SKM-1 (cell line): Measurements from ENCODE around the gene MAML3.

Experiments
- DNase-seq: peaks from one replicate; lab custom pipeline; 2025; ENCODE audit not compliant: unreplicated experiment; lab: John Stamatoyannopoulos, UW

MAML3 gene

DNA sequence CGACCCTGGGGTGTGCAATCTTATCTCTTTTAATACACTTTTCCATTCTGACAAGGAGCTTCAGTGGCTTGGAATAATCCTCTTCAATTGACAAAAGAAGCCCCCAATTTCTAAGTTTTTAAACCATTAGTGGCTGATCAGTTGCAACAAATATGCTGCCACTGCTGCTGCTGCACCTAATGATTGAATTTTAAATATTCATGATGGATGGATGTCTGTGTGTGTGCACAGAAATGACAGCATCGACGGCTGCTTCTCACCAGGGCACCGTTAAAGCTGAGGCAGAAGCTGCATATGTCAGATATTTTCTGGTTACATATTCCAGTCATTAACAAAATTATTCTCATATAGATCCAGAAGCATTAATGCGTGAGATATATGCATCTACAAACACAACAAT lies 306.0 kb downstream of the MAML3 start:
- no peak for DNase-seq

DNA sequence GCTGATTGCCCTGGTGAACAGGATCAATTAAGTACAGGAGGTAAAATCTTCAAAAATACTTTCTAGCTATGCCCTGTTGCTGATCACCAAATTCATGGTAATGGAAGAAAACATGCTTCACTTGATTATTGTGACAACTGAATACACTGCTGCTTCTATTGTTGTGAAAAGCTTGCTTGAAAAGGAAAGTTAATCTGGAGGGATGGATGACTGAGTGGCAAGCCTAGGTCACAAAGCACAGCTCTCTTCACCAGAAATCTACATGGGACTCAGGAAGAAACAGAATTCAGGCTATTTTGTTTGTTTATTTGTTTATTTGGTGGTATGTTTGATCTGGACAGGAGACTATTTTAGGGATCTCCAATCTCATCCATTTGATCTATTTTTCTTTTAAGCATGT lies 306.4 kb downstream of the MAML3 start:
- DNase-seq, result no peak

DNA sequence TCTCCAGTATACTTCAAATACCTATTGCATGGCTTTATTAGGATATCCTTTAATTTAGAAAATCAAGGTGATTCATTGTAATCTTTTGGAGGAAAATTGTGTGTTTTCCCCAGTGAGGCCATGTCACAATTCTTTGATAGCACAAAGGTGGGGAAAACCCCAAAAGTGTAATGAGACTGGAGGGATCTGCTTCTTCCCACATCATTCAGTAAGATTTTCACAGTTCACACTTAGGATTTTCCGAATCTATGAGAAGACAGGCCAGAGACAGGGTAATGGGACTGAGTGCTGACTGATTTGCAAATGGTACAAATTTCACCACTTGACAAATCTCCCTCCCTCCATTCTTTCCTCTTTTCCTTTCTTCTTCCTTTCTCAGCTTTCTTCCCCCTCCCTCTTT lies 307.2 kb downstream of the MAML3 start:
- no peak for DNase-seq

DNA sequence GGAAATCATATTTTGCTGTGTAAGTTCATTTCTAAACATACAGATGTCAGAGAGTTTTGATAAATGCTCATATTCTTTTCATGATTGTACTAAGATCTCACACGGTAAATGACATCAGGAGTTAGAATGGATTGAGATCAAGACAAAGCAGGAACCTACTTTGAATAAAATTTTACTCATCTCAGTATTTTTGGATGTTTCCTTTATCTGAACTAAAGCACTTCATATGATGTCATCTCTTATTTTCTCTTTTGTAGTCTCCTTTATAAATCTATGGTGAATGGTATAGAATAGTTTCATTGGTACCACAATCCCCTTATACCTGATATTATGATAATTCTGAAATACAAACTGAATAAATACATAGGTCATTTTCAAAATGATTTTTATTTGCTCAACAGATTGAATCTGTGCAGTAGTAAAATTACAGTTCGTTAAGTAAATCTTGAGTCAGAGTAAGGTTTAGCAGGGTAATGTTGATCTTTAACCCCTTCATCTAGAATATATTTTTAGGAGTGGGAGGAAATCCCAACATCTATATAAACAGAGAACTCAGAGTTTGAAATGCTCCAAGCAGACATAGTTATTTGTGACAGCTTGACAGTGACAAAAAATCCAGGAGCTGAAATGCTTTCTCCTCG lies 308.4 kb downstream of the MAML3 start:
- DNase-seq, result no peak

DNA sequence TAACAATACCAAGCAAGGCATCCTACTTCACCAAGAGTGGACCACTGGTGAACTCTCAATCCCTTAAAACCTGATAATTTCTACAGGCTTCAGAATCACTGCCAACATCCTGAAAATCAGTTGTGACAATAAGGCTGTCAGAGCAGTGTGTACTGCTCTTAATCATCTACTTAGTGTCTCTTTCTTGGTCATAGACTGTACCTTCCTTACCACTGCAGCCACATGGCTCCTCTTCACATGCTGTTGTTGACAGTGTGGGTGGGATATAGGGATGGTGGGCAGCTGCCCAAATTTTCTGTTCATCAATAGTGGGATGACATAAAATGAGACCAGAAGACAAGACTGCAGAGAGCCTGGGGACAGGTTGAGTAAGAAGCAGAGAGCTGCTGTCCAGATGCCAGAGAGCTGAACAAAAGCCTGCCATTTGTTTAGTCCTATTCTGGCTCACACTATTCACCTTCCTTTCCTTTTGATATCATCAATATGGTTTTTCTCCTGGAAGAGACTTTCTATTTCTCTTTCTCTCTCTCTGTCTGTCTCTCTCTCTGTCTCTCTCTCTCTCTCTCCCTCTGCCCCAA lies 309.4 kb downstream of the MAML3 start:
- no peak for DNase-seq

DNA sequence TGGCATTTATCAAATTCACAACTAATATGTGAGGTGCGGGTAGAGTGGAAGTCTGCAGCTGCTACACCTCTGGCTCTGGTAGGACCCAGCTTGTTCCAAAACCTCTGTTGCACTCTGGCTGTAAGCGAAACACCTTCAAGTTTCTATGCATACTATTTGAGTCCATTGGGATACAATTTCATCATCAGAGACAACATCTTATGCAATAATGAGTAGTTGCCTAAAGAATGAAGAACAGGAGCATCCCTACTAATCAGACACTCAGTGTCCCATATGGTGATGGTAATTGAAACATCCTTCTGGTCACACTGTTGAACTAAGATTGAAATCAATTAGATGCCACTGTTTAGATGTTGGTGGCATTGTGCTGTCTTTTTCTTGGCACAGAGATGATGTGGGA lies 309.9 kb downstream of the MAML3 start:
- peak; percentile 15 for DNase-seq

DNA sequence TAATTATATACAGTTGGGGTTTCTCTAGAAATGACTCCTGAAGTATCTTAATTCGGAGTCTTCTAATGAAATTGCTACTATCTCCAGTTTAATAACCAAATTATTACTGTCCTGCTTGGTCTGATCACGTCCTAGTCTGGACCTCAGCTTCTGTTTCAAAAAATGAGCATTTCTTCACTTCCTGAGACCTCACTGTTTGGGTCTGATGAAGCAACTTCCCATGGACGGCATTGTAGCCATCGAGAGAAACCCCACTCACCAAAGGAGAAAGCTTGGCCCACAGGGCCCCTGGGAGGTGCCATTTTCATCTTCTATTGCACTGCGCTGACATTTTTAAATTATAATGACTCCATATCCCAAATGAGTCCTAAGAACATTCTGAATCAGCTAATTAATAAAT lies 310.3 kb downstream of the MAML3 start:
- peak; percentile 37 for DNase-seq

DNA sequence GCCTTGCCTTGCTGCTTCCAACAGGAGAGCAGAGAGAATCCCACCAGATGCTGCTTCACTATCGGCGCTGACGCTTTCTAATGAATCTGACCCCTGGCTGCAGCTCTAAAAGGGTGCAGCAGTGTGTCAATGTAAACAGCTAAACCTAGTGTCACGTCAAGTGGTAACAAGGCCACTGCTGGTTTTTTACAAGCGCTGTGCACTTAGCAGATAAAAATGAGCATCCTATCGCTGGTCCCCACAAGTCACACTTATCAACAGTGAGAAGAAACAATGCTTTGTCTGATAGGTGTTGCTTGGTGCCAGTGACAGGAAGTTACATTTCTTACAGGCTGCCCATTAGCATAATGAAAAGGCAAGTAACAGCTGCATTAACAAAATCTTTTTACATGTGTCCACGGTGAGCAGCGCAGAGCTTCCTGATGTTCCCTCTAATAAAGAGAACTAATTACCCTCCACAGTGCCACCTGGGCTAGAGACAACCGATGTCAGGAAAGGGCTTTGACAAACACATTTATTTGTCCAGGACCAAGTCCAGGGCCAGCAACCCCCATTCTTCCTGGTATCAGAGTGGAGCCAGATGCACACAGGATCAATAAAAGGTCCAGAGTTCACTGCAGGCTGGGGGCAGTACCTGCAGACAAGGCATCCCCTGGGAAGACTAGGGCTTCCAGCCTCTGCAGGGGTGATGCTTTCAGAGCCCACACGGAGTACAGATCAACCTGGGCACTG lies 312.4 kb downstream of the MAML3 start:
- DNase-seq, result no peak

DNA sequence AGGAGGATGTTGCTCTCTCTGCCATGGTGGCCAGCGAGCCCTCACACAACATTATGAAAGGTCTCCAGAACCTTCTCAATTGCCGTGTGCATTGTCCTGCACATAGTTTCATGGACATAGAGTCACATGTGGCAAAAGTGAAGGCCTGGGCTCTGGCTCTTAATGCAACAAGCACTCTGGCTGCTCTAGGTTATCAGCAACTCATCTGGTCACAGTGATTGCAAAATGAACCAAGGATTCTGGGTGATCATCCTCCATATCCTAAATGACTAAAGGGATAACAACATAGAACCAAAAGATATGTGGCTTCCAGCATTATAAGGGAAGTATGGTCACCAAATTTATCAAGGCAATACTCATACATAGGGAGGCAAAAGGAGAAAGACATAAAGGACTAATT lies 313.2 kb downstream of the MAML3 start:
- DNase-seq, result no peak

DNA sequence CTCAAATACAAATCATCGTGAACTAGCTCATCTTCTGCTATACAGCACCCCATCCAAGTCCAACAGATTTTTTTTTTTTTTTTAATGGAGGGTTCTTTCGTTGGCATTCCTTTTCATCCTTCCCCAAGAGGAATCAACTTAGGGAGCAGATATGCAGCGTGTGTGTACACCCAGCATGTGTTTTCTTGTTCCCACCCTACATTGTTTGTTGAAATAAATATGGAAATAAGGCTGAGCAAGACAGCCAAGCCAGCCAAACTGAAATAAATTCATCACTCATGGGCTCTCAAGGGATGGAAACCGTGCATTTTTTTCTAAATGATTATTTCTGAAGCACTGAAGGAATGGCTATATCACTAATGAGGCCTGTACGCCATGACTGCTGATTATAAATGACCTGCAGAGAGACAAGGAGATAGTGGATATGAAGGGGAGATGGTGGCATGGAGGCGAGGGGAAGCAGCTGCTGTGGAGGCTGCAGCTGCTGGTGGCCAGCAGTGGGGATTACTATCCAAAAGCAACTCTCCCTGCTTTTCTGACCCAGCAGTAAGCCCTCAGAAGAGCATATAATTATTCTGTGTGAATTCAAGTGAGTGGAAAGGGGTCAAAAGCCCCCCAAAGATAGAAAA lies 314.5 kb downstream of the MAML3 start:
- no peak for DNase-seq

DNA sequence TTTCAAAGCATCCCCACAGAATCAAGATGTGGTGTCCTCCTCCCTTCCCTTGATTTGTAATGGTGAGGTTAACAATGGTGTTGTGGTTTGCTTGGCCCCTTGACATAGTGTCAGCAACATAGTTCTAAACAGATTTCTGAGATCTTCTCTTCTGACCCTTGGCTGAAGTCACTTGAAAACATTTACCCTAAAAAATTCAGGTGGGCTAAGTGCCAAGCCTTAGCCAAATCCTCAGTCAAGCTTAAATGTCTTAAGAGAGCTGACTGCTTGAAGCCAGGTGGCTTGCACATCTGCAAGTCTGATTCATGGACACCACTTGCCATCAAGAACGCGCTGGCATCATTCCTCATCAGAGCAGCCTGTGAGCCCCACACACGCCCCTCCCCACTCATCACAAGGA lies 315.2 kb downstream of the MAML3 start:
- DNase-seq, result no peak

DNA sequence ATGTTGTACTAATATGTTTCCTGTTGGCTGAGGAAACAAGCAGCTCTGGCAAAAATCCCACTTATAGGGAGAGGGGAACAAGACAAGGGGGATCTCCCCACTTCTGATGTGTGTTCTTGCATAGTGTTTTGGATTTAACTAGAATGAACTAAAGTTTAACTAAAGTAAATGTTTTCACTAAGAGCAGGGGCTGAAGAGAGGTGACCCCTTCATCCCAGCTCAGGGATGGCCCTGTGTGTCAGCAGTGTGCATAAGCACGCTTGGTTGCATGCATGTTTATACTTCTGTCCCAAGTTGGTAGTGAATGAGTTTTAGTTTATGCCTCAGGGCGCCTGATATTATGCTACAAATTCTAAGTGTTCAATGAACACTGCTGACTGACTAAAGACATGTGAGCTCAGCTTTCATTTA lies 319.0 kb downstream of the MAML3 start:
- DNase-seq, result no peak

DNA sequence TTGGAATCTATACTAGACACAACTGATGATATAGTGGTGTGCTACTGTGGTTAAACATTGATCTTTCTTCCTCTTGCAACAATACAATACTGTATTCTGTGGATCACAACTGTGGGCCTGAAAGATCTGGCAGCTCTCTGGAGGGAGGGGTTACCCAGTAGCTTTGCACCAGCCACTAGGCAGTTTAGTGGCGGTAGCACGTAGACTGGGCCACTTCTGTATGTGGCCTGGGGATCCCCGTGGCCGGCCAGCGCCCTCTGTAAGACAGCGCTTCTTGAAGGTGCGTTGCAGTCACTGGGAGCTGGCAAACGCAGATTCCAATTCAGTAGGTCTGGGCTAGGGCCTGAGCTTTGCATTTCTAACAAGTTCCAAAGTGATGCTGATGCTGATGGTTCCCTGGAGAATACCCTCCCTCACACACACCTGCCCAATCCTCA lies 319.7 kb downstream of the MAML3 start:
- DNase-seq, result no peak

DNA sequence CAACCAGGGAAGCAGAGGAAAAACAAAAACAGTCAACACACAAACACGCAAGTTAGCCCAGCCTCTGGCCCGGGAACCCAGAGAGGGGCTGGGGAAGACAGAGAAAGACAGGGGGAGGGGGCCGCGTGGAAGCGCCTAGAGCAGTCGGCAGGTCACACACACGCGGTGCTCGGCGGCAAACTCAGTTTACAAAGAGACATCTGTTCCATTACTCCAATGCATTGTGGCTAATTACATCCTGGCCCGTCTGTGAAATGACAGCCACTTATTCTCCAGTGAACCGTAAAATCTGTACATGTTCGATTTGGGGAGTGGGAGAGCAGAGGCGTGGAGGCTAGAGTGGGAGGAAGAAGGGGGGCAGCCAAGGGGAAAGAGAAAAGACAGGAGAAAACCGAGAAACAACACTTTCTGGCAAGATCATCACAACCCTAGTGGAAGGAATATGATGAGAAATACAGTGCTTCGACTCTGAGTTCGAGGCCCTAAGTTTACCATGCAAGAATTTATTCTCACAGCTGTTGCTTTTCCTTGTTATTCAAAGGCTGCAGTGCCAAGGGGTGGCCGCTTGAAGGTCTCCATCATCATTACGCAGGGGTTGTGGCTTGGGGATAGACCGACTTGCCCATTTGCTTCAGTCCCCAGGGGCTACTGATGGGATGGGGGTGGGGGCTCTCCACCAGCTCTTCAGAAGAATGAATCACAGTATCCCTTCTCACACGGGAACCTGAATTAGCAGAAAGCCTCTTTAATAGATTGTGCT lies 320.7 kb downstream of the MAML3 start:
- DNase-seq, result no peak

DNA sequence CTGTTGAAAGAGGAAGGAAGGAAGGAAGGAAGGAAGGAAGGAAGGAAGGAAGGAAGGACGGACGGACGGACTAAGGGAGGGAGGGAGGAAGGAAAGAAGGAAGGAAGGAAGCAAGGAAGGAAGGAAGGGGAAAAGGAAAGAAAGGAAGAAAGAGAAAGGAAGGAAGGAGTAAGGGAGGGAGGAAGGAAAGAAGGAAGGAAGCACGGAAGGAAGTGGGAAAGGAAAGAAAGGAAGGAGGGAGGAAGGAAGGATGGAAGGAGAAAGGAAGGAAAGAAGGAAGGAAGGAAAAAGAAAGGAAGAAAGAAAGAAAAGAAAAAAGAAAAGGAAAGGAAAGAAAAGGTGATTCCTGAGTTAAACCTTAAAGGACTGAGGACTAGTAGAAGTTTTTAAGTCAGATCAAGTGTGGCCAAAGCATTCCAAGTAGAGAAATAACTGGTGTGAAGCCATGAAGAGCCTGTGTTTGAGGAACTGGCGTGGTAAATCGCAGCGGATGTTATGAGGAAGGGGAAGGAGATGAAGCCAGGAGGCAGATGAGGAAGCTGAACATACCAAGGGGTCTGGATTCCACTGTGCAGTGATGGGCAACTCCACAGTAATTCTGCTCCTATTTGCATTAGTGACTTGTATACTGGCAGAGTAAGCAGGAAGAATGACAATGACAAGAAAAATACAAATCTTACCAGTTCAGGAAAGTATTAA lies 324.9 kb downstream of the MAML3 start:
- peak; percentile 86 for DNase-seq

DNA sequence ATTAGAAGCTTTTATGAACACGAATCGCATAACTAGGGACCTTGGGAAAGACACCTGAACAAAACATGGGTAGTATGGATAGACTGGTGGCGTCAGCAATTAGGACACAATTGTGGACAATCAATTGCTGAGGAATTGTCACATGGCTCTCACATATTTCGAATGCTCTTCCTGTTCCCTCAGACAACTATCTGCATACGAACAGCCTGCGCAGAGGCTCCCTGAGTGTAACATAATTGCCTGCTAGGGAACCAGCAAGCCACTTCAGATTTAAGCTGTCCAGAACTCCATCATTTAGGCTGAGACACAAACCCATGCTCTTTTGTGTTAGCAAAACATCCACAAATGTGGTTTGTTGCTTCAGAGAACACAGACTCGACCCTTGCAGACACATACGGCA lies 327.6 kb downstream of the MAML3 start:
- DNase-seq, result no peak

DNA sequence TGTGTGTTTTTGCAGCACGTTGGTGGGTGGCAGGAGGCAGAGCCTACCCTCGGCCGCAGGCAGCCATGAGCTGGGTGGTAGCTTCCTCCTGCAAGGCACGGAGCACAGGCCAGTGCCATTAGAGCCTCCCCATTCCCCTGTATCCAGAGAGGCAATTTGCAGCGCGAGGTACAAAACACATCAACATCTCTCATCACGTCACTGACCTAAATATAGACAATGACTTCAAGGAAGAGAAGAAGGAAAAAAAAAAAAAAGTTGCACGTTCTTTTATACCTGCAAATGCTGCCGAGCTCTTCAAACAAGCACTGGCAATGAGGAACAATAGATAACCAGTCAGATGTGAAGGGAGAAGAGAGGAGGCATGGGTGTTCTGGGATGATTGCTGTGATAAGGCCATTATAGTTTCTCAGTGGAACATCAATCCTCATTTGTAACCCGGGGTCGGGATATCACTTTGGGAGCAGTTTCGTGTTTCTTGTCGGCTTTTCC lies 328.4 kb downstream of the MAML3 start:
- no peak for DNase-seq

DNA sequence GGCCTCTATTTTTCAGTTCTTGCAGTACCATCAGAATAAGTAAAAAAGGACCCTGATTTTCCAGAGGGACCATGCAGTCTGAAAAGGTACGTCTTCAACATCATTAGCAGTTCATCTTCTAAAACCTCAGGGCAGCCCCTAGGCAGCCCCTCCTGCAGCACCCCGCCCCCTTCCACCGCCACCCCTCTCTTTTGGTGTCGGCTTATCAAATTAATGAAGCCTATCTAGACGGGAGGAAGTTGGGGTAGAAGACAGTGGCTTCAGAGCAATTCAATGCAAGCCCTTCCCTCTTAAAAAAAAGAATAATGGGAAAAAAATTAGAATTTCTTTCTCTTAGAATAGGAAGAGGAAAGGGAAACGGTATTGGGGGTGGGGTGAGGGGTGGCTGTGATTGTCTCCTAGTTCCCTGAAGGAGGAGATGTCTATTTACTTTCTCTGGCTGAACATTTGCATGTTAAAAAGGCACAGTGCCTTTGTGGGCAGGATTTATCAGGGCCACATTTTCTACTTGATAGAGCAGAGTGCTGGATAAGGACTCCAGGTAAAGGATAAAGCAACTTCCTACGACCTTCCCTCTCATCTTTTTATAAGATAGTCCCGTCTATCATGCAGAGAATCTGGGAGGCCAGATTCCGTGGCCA lies 329.0 kb downstream of the MAML3 start:
- no peak for DNase-seq

DNA sequence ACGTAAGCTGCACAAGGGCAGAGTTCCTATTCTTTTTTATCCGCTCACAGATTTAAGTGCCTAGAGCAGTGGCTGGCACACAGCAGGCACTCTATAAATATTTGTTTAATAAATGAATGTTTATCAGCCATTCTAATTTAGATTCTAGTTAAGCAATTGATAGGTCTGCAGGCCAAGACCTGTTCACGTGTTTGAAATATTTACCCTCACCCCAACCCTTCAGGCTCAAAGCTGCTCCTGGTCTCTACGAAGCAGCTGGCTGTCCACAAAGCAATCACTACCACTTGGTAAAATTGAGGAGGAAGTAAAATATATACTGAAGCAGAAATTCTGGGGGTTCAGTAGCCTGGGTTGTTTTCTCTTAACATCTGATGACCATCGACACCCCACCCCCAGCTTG lies 330.2 kb downstream of the MAML3 start:
- DNase-seq, result no peak

DNA sequence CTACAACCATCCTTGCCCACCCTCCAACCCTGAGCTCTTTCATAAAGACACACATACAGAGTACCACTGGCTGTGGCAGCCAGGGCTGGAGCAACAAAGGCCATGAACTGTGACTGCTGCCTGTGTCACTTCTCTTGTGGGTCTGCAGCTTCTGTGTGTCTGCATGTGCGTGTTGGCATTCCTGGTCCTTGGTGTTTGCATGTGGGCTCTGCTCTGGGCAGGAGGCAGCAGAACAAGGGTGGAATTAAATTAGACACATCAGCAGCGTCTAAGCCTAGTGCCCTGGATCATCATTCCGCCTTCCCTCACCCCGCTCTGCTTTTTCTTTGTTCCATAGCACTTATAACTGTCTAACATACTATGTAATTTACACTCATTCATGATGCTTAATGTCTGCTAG lies 330.6 kb downstream of the MAML3 start:
- DNase-seq, result no peak
